Melanocyte of skin (primary cell): ENCODE data around the gene ASB6. TPM values are rescaled to one million over a fixed set of nuclear protein-coding genes. Genes with fewer than 3 reads are reported as not detected.

Experiments used
- total RNA-seq, 2 donors: library from RNA; depleted of rRNA; stranded (reverse); fragments of >200 nt; gene quantifications; 2 replicates each; pipeline ENCODE4 v1.2.3, GENCODE V29; 2012

The ASB6 gene, protein sequence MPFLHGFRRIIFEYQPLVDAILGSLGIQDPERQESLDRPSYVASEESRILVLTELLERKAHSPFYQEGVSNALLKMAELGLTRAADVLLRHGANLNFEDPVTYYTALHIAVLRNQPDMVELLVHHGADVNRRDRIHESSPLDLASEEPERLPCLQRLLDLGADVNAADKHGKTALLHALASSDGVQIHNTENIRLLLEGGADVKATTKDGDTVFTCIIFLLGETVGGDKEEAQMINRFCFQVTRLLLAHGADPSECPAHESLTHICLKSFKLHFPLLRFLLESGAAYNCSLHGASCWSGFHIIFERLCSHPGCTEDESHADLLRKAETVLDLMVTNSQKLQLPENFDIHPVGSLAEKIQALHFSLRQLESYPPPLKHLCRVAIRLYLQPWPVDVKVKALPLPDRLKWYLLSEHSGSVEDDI
- total RNA-seq, result 10 to 100 TPM; 17.9 to 19.6 TPM

GRCh38 chr9:129641750-129642585 is at the start of gene ASB6:
ASB6 (minus strand) TSS chr9:129642151; CDS start chr9:129641999, 152 bp downstream.

DNA sequence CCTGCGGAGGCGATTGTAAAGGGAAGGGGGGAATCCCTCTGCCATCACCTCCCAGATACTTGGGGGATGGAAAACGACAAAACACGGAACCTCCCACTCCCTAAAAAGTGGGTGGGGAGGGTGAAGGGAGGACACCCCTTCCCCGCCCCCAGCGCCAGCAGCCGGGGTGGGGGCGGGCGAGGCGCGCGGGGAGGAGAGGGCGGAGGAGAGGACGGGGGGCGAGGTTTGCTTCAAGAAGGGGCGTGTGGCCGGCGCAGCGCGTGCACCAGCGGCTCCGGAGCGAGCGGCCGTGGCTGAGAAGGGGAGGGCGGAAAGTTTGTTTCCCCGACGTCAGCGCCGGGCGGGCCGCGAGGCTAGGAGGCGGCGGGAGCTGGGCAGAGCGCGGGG is 23.4 kb upstream of the ASB6 start, which contains the start of gene PRRX2:
TSS of gene PRRX2 (plus strand) at position 259 of the 387 bp plus-strand sequence. CDS start 221 bp downstream, outside the sequence.

GRCh38 chr9:129626079-129626624 is 15.8 kb downstream of the ASB6 start, which contains the start of gene NTMT1:
NTMT1 (plus strand) TSS chr9:129626163; CDS start chr9:129632704, 6,541 bp downstream.

GRCh38 chr9:129620669-129621295 is 21.2 kb downstream of the ASB6 start, which contains the start of gene C9orf50:
C9orf50 (minus strand) TSS chr9:129621101; CDS start chr9:129620574, 527 bp downstream.

Other genes starting within 250 kb of the ASB6 start
- gene C9orf50, start 21.1 kb downstream of the ASB6 start, total RNA-seq, result not detected
- gene NTMT1, start 16.0 kb downstream of the ASB6 start, total RNA-seq, result 10 to 100 TPM; 27.5 to 46.6 TPM
- not detected for gene PRRX2, start 23.5 kb upstream of the ASB6 start, total RNA-seq
- 1 to 10 TPM; 5.0 to 9.3 TPM for gene PTGES, start 110.9 kb upstream of the ASB6 start, total RNA-seq
- gene TOR1B, start 161.0 kb upstream of the ASB6 start, total RNA-seq, result 10 to 100 TPM; 16.0 to 17.9 TPM
- 10 to 100 TPM; 35.4 to 52.3 TPM for gene TOR1A, start 182.0 kb upstream of the ASB6 start, total RNA-seq
- 10 to 100 TPM; 32.0 to 37.6 TPM for gene C9orf78, start 193.1 kb upstream of the ASB6 start, total RNA-seq
- gene USP20, start 193.3 kb upstream of the ASB6 start, total RNA-seq, result 10 to 100 TPM; 13.4 to 16.0 TPM